COLO668 (cell line): ENCODE results near the gene KCNK5.
A peak's percentile ranks its signal among the peaks of the same experiment; 100 is the strongest.

Source experiments
- DNase-seq: peaks from one replicate; lab custom pipeline; 2025; ENCODE audit not compliant: unreplicated experiment; lab: John Stamatoyannopoulos, UW

Gene KCNK5, protein sequence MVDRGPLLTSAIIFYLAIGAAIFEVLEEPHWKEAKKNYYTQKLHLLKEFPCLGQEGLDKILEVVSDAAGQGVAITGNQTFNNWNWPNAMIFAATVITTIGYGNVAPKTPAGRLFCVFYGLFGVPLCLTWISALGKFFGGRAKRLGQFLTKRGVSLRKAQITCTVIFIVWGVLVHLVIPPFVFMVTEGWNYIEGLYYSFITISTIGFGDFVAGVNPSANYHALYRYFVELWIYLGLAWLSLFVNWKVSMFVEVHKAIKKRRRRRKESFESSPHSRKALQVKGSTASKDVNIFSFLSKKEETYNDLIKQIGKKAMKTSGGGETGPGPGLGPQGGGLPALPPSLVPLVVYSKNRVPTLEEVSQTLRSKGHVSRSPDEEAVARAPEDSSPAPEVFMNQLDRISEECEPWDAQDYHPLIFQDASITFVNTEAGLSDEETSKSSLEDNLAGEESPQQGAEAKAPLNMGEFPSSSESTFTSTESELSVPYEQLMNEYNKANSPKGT

GRCh38 chr6:39228992-39229767 is at the start of gene KCNK5:
TSS of gene KCNK5 (minus strand) at chr6:39229475. CDS start at chr6:39229111, 364 bp downstream.
- peak; percentile 68 for DNase-seq

- DNase-seq: no peak
Observed at GRCh38 chr6:39276379-39276995, 47.2 kb upstream of the KCNK5 start.

DNA sequence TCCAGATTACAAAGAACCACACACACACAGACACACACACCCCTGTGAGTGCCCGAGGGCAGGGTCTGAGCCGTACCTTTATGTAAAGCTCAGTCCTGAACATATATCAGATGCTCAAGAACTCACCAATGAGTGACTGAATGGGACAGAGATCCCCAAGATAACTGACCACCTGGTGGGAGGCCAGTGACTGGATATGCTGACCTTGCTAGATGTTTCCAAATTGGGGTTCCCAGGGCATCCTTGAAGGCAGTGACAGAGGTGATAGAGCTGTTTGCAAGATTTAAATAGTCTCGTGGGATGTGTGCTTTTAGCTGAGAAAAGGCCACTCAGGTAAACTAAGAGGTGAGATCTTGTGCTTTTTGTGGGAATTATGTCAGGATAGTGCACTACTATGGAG is 45.6 kb upstream of the KCNK5 start:
- DNase-seq: no peak

DNA sequence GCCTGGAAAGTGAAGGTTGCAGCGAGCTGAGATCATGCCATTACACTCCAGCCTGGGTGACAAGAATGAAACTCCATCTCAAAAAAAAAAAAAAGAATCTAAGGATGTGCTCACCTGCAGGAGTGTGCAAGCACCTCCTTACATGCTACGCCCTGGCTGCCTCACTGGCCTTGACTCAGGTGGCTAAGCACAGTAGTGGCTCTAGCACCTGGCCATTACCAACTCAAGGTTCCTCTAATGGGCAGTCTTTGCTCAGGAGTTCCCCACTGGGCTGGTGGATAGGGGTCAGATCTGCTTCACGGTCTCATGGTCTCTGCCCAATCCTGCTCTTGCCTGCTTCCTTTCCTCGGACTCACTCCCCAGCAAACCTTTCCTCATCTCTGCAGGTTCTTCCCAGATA is 45.2 kb upstream of the KCNK5 start:
- DNase-seq: no peak

DNA sequence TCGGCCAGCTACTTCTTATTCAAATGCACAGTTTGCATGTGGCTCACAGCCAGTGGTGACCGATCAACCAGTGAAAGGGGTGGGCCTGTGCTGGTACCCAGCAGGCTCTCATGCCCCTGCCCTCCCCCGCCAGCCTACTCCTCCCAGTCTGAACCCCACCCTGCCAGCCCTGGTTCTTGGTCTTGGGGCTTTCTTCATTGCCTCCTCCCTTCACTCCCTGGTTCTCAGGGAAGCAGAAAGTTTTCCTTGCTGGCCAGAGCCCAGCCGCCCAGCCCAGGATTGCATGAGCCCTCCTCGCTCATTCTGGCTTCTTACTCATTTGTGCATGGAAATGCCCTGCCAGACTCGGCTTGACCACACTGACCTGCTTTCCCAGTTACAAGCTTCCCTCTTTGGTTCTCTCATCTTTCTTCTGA is 44.1 kb upstream of the KCNK5 start:
- DNase-seq: no peak

DNA sequence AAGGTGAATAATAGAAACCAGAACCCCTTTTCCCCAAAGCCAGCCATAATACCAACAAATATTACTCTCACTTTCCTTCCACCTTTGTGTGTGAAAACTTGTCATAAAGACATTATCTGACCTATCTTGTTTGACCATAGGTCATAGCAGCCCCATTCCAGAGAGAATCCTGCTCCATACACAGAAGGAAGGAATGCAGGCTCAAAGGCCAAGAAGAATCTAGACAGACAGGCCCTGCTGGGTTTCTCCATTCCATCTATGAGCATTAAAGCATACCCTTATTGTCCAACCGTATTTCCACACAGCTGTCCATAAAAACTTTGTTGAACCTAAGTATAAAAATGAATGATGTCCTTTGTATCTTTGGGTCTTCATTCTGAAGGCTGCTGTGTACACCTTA is 40.7 kb upstream of the KCNK5 start:
- no peak for DNase-seq

GRCh38 chr6:39268721-39269120 is 39.4 kb upstream of the KCNK5 start:
- no peak for DNase-seq

GRCh38 chr6:39268171-39268570 is 38.9 kb upstream of the KCNK5 start:
- no peak for DNase-seq

- no peak for DNase-seq
Observed at GRCh38 chr6:39266782-39267355, 37.6 kb upstream of the KCNK5 start.

- DNase-seq: no peak
Observed at GRCh38 chr6:39266375-39266774, 37.1 kb upstream of the KCNK5 start.

- DNase-seq: no peak
Observed at GRCh38 chr6:39263303-39264037, 34.2 kb upstream of the KCNK5 start.

GRCh38 chr6:39261751-39262150 is 32.5 kb upstream of the KCNK5 start:
- no peak for DNase-seq

DNA sequence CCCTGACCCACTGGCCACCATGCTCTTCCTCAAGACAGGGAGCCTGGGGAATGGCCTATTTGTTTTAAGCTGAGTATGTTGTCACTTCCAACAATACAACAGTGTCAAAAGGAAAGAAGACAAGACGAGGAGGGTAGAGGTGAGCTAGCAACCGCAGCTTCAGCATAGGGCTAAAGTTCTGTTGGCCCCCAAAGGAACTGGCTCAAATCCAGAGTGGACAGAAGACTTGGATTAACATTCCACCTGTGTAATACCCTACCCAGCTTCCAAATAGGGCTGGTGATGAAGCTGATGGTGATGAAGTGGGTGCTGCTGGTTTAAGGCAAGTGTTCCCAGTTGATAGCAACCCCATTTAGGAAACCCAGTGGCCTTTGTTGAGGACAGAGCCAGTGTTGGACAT is 31.7 kb upstream of the KCNK5 start:
- no peak for DNase-seq

DNA sequence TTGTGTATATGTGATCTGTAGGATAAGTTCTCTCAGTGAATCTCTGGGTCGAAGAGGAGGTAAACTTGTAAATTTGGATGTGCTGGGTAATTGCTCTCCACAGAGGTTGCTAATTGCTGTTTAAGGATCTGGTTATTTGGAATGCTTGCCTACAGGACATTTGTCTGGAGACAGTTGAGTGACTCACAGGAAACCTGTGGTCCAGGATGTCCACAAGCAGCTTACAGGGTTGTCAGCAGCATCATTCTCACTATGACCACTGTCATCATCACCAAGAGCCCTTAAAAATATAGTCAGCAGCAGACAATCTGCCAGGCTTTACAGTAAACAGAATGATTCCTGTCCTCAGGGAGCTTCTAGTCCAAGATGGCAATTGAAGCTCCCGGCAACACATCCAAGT is 31.2 kb upstream of the KCNK5 start:
- DNase-seq: no peak

DNA sequence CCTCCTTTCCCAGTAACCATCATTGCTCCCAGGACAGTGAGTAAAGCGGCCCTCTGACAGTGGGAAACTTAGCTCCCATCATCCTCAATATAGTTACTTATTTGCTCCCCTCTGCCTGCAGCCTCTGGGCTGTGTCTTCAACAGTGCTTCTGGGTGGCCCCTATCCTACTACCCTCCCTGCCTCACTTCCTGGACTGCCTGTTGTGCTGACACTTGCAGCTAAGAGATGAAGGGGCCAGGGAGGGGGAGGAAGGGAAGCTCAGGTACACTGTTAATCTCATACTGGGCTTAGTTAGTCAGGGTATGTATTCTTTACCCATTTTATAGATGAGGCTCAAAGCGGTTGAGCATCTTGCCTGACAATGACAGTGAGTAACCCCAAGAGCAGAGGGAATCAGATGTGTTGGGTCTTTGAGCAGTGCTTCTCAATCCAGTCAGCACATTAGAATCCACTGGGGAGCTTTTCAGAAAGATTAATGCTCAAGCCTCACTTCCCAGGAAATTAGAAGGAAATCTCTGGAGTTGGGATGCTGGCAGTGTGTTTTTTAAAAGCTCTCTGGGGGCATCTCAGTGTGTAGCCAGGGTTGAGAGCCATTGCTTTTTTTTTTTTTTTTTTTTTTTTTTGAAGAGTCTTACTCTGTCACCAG is 27.1 kb upstream of the KCNK5 start:
- no peak for DNase-seq

GRCh38 chr6:39254999-39255535 is 25.8 kb upstream of the KCNK5 start:
- no peak for DNase-seq

GRCh38 chr6:39251406-39251805 is 22.1 kb upstream of the KCNK5 start:
- DNase-seq: peak; percentile 60

DNA sequence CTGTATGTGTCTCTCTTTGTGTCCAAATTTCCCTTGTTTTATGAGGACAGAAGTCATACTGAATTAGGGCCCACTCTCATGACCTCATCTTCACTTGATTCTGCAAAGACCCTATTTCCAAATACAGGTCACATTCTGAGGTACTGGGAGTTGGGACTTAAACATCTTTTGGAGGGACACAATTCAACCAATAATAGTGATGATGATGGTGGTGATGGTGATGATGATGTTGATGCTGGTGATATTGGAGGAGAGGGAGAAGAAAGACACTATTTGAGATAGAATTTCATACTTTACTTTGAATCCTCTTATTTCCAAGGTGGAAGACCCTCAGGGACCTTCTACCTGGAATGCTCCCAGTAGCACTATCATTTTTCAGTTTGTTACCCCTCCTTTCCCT is 21.2 kb upstream of the KCNK5 start:
- no peak for DNase-seq

DNA sequence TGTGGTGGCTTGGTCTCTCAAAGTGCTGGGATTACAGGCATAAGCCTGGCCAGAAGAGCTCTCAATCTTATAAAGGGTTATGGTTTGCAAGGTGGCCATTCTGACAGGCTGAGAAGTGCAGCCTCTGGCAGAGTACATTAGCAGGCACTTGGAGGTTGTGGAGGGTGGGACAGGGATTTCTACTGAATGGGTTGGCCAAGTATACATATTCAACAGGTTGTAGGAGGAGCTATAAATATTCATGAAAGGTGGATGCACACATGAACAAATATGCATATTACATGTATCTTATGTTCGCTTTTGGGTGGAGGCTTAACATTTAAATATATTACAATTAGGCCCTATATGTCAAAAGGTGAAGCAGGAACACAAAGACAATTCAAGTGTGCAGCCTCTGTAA is 20.0 kb upstream of the KCNK5 start:
- no peak for DNase-seq

DNA sequence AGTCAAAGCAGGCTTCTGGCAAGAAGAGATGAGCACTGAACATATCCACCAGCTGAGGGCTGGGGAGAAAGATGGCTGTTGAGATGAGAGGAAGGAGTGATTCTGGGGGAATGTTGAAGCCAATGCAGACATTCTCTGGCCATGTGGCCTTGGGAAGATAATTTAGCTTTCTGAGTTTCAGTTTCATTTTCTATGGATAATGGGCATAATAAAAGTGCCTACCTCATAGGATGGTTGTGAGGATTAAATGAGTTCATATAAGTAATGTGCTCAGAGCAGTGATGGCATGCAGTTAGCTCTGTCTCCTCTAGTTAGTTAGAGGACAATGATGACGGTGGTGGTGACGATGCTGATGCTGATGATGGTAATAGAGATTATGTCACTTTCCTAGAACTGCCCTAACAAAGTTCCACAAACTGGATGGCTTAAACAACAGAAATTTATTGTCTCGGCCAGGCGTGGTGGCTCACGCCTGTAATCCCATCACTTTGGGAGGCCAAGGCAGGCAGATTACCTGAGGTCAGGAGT is 18.5 kb upstream of the KCNK5 start:
- no peak for DNase-seq
